Measurements from ENCODE around the gene MACROD2.

Gene MACROD2

GRCh38 chr20:15310361-15310760 lies 1315.0 kb downstream of the MACROD2 start:
- no peak for TF ChIP-seq CTCF (conservative IDR thresholded peaks at IDR 0.05; ENCODE audit: low read depth, low read length)
- DNase-seq (ENCODE audit: low read depth), result no peak
- H3K4me3 ChIP-seq (ENCODE audit: low read length), result no peak overlapping the region

GRCh38 chr20:15316556-15316955 lies 1321.2 kb downstream of the MACROD2 start:
- H3K4me3 ChIP-seq (ENCODE audit: low read length), result no peak overlapping the region
- no peak for TF ChIP-seq CTCF (conservative IDR thresholded peaks at IDR 0.05; ENCODE audit: low read depth, low read length)
- no peak for DNase-seq (ENCODE audit: low read depth)

- no peak overlapping the region for H3K4me3 ChIP-seq (ENCODE audit: low read length)
- no peak for DNase-seq (ENCODE audit: low read depth)
- TF ChIP-seq CTCF (conservative IDR thresholded peaks at IDR 0.05; ENCODE audit: low read depth, low read length), result no peak
These were observed 1322.4 kb downstream of the MACROD2 start for GRCh38 chr20:15317546-15318232.

- no peak for DNase-seq (ENCODE audit: low read depth)
- TF ChIP-seq CTCF (conservative IDR thresholded peaks at IDR 0.05; ENCODE audit: low read depth, low read length), result no peak
- no peak overlapping the region for H3K4me3 ChIP-seq (ENCODE audit: low read length)
These were observed 1323.4 kb downstream of the MACROD2 start for GRCh38 chr20:15318682-15319081.

GRCh38 chr20:15319439-15319838 lies 1324.1 kb downstream of the MACROD2 start:
- TF ChIP-seq CTCF (conservative IDR thresholded peaks at IDR 0.05; ENCODE audit: low read depth, low read length), result no peak
- no peak overlapping the region for H3K4me3 ChIP-seq (ENCODE audit: low read length)
- DNase-seq (ENCODE audit: low read depth), result no peak

GRCh38 chr20:15320941-15321340 lies 1325.6 kb downstream of the MACROD2 start:
- no peak for DNase-seq (ENCODE audit: low read depth)
- no peak overlapping the region for H3K4me3 ChIP-seq (ENCODE audit: low read length)
- no peak for TF ChIP-seq CTCF (conservative IDR thresholded peaks at IDR 0.05; ENCODE audit: low read depth, low read length)

GRCh38 chr20:15327123-15327522 lies 1331.8 kb downstream of the MACROD2 start:
- no peak overlapping the region for H3K4me3 ChIP-seq (ENCODE audit: low read length)
- no peak for TF ChIP-seq CTCF (conservative IDR thresholded peaks at IDR 0.05; ENCODE audit: low read depth, low read length)
- DNase-seq (ENCODE audit: low read depth), result no peak

Data from retinal pigment epithelial cell (primary cell).